NT2/D1 (cell line): ENCODE measurements around the gene SCMH1.

Source experiments
- DNase-seq: peaks from one replicate; pipeline ENCODE4 v3.0.0-alpha.2; 2011; ENCODE audit warnings: low read depth, low spot score
- H3K27me3 ChIP-seq: 2 replicates; pipeline ENCODE4 v1.6.0; 2011; ENCODE audit warnings: mild to moderate bottlenecking; ENCODE audit not compliant: insufficient read length, insufficient read depth
- H3K36me3 ChIP-seq: 2 replicates; pipeline ENCODE4 v1.6.1; 2011; ENCODE audit warnings: mild to moderate bottlenecking, low read length, mixed read lengths; ENCODE audit not compliant: insufficient read depth, insufficient read length
- H3K4me1 ChIP-seq: 2 replicates; pipeline ENCODE4 v1.5.1; 2011; ENCODE audit not compliant: insufficient read depth, insufficient read length
- H3K4me3 ChIP-seq: 2 replicates; pipeline ENCODE4 v1.5.1; 2011; ENCODE audit warnings: low read depth; ENCODE audit not compliant: insufficient read length
- H3K9ac ChIP-seq: 2 replicates; pipeline ENCODE4 v1.6.0; 2011; ENCODE audit warnings: low read depth; ENCODE audit not compliant: insufficient read length
- H3K9me3 ChIP-seq: 2 replicates; pipeline ENCODE4 v1.5.1; 2011; ENCODE audit warnings: mild to moderate bottlenecking, low read length; ENCODE audit not compliant: insufficient read depth
- SUZ12 ChIP-seq: IDR thresholded peaks from 2 replicates; pipeline ENCODE4 v1.6.1; 2011; ENCODE audit not compliant: insufficient read length, insufficient read depth; ENCODE audit errors: extremely low read depth
- YY1 ChIP-seq: IDR thresholded peaks from 2 replicates; pipeline ENCODE4 v1.6.1; 2011; ENCODE audit not compliant: insufficient read length, insufficient read depth
- ZNF274 ChIP-seq: IDR thresholded peaks from 2 replicates; pipeline ENCODE4 v1.6.1; 2011; ENCODE audit warnings: mild to moderate bottlenecking, low read depth, low read length

Gene SCMH1

DNA sequence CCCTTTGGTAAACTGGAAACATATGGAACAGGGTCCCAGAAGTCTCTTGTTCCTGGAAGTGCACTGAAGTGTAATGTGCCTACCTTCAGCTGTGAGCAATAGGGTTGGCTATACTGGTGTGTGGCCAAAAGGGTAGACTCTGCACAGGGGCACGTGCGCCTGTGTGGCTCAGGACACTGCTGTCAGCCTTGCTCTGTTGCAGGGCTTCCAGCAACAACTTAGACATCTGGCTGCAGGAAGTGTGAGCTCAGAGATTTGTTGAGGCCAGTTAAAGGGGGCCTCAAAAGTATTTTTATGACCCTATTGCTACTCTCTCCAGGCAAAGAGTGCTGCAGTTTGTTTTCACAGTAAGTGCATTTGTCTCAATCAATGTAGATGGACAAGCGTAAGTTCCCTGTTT is 255.2 kb downstream of the SCMH1 start:
- Histone ChIP-seq H3K27me3 (no peaks in the 10 kb centered on the region), H3K9ac (no peak overlapping the region), H3K4me1 (no peaks in the 10 kb centered on the region), H3K4me3 (no peak overlapping the region), H3K9me3 (no peaks in the 10 kb centered on the region), H3K36me3 (peaks cover 100% of the 10 kb centered on the region)
- no peak for DNase-seq
- TF ChIP-seq SUZ12 (no peak), YY1 (no peak), ZNF274 (no peak)

- H3K4me1 ChIP-seq = no peaks in the 10 kb centered on the region
- no peak overlapping the region for H3K4me3 ChIP-seq
- H3K9ac ChIP-seq = no peak overlapping the region
- no peaks in the 10 kb centered on the region for H3K27me3 ChIP-seq
- DNase-seq = no peak
- H3K9me3 ChIP-seq = no peaks in the 10 kb centered on the region
- TF ChIP-seq YY1 = no peak
- H3K36me3 ChIP-seq = peaks cover 98% of the 10 kb centered on the region
Measured at GRCh38 chr1:40986328-40986783, 255.8 kb downstream of the SCMH1 start.

GRCh38 chr1:40985875-40986274 is 256.2 kb downstream of the SCMH1 start:
- Histone ChIP-seq H3K9ac (no peak overlapping the region), H3K36me3 (peaks cover 98% of the 10 kb centered on the region), H3K4me3 (no peak overlapping the region), H3K27me3 (no peaks in the 10 kb centered on the region), H3K4me1 (no peaks in the 10 kb centered on the region), H3K9me3 (no peaks in the 10 kb centered on the region)
- TF ChIP-seq YY1 = no peak
- no peak for TF ChIP-seq SUZ12
- no peak for TF ChIP-seq ZNF274
- DNase-seq = no peak

DNA sequence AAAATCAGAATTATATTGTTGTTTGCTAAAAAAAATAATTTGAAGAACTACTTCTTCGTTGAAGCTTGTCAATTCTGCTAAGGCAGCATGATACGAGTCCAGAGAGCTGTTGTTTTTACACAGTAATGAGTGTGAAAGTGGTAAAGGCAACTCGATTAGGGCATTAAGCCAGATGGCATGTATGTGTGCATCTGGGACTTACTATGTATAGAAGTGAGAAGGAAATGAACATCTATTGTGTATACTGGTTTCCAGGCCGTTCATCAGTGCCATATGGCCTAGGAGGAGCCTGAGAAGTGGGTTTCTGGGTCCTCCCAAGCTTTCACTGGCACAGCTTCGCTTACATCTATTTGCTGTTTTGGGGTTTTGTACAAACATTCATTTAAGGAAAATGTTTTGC is 256.9 kb downstream of the SCMH1 start:
- peaks cover 96% of the 10 kb centered on the region for H3K36me3 ChIP-seq
- H3K4me3 ChIP-seq = no peak overlapping the region
- no peak for DNase-seq

GRCh38 chr1:40984531-40984930 is 257.6 kb downstream of the SCMH1 start:
- Histone ChIP-seq H3K36me3 (peaks cover 90% of the 10 kb centered on the region), H3K9ac (no peak overlapping the region)

More for the DNA sequence above, 256.9 kb downstream of the SCMH1 start:
- TF ChIP-seq ZNF274 (no peak), SUZ12 (no peak), YY1 (no peak)
- Histone ChIP-seq H3K9ac (no peak overlapping the region), H3K27me3 (no peaks in the 10 kb centered on the region), H3K9me3 (no peaks in the 10 kb centered on the region), H3K4me1 (no peaks in the 10 kb centered on the region)

GRCh38 chr1:40984066-40984465 is 258.0 kb downstream of the SCMH1 start:
- H3K36me3 ChIP-seq = peaks cover 85% of the 10 kb centered on the region
- H3K9ac ChIP-seq = no peak overlapping the region
- H3K4me1 ChIP-seq = no peaks in the 10 kb centered on the region
- TF ChIP-seq SUZ12 (no peak), YY1 (no peak), ZNF274 (no peak)
- H3K27me3 ChIP-seq = no peaks in the 10 kb centered on the region
- no peak overlapping the region for H3K4me3 ChIP-seq
- no peak for DNase-seq
- no peaks in the 10 kb centered on the region for H3K9me3 ChIP-seq

More at GRCh38 chr1:40984531-40984930, 257.6 kb downstream of the SCMH1 start:
- TF ChIP-seq YY1 = no peak
- no peak for TF ChIP-seq SUZ12
- no peak for TF ChIP-seq ZNF274
- no peaks in the 10 kb centered on the region for H3K9me3 ChIP-seq
- no peaks in the 10 kb centered on the region for H3K27me3 ChIP-seq
- H3K4me1 ChIP-seq = no peaks in the 10 kb centered on the region
- no peak overlapping the region for H3K4me3 ChIP-seq
- no peak for DNase-seq

GRCh38 chr1:40983286-40983685 is 258.8 kb downstream of the SCMH1 start:
- Histone ChIP-seq H3K9me3 (no peaks in the 10 kb centered on the region), H3K9ac (no peak overlapping the region), H3K27me3 (no peaks in the 10 kb centered on the region), H3K4me1 (no peaks in the 10 kb centered on the region), H3K36me3 (peaks cover 78% of the 10 kb centered on the region), H3K4me3 (no peak overlapping the region)
- TF ChIP-seq ZNF274 (no peak), SUZ12 (no peak), YY1 (no peak)
- no peak for DNase-seq

GRCh38 chr1:40982721-40983120 is 259.4 kb downstream of the SCMH1 start:
- Histone ChIP-seq H3K36me3 (peaks cover 72% of the 10 kb centered on the region), H3K9ac (no peak overlapping the region), H3K27me3 (no peaks in the 10 kb centered on the region), H3K4me3 (no peak overlapping the region), H3K4me1 (no peaks in the 10 kb centered on the region), H3K9me3 (no peaks in the 10 kb centered on the region)
- TF ChIP-seq SUZ12 (no peak), ZNF274 (no peak), YY1 (no peak)
- no peak for DNase-seq
